GM12873 (cell line): ENCODE data around the gene DPF3.

ENCODE experiments used
- TF ChIP-seq, protein P1 (sequence below): IDR thresholded peaks from 2 replicates; pipeline ENCODE4 v1.5.1; 2012; ENCODE audit warnings: low read depth, mild to moderate bottlenecking, moderate library complexity, low read length, control low read depth; ENCODE audit not compliant: insufficient read depth; ENCODE audit errors: missing control alignments

DPF3 gene

DNA sequence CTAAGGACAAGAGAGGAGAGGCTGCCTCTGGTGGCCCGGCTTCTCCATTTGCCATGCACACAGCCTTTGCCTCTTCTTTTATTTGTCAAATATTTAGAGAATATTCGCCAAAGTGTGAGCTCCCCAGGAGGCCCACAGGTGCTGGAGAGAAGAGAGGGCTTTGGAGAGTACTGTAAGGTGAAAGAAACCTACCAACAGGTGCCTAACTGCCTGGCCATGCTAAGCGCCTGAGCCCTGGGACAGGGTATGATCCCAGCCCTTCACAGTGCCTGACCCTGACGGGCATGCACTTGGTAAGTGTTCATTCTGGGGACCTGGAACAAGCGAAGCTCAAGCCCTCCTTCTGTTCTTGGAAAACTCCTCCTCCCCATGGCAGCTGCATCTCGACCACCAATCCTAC, 106.1 kb downstream of the DPF3 start:
- TF ChIP-seq, protein P1, sequence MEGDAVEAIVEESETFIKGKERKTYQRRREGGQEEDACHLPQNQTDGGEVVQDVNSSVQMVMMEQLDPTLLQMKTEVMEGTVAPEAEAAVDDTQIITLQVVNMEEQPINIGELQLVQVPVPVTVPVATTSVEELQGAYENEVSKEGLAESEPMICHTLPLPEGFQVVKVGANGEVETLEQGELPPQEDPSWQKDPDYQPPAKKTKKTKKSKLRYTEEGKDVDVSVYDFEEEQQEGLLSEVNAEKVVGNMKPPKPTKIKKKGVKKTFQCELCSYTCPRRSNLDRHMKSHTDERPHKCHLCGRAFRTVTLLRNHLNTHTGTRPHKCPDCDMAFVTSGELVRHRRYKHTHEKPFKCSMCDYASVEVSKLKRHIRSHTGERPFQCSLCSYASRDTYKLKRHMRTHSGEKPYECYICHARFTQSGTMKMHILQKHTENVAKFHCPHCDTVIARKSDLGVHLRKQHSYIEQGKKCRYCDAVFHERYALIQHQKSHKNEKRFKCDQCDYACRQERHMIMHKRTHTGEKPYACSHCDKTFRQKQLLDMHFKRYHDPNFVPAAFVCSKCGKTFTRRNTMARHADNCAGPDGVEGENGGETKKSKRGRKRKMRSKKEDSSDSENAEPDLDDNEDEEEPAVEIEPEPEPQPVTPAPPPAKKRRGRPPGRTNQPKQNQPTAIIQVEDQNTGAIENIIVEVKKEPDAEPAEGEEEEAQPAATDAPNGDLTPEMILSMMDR: no peak

DNA sequence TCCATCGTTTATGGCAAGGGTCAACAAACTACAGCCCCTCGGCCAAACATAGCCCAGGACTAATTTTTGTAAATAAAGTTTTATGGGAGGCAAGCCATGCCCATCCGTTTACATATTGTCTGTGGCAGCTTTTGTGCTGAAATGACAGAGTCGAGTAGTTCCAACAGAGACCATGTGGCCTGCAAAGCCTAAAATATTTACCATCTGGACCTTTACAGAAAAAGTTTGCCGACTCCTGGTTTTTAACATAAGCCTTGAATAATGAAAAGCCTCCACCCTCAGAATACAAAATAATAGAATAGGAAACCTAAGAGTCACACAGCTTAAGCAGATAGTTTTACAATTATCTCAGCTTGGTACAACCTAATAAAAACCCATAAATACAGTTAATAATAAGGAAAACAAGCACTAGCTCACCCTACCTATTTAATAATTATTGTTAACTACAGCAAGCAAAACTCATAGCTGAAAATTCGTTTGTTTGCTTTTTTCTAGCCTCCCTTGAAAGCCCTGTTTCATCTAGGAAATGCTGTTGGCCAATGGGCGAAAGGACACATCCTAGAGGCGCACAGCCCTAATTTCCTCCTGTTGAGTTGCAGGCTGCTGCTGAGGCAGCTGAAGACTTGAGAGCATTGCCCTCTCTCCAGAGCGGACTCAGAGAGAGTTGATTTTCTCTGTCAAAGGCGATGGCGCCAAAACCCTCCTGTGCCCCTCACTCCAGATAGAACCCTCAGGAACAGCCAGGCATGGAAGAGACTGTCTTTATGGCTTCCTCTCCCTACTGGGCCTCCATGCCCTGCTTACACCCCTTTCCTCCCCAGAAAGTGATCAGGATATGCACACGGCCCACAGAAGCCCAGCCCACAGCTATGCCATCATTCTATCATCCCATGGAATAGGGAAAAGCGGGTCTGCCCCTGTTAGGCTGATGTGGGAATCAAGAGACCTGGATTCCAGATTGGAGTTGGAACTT, 107.2 kb downstream of the DPF3 start:
- TF ChIP-seq, protein P1: no peak

DNA sequence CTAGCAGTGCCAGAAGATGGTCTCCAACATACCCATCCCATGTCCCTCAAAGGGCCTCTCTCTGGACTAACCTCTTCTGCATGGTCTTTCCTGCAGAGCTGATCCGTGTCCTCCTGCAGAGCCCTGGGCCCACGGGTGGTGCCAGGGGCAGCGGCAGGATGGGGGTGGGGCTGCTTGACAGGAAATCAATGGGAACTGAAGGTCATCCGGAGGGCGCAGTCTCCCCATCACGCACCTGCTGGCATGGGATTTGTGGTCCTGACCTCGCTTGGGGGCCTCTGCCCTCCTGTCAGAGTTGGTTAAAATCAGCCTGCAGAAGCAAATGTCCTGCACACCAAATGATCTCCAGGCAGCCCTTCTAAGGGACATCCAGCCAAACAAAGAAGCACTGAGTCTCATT, 110.2 kb downstream of the DPF3 start:
- TF ChIP-seq, protein P1: no peak

DNA sequence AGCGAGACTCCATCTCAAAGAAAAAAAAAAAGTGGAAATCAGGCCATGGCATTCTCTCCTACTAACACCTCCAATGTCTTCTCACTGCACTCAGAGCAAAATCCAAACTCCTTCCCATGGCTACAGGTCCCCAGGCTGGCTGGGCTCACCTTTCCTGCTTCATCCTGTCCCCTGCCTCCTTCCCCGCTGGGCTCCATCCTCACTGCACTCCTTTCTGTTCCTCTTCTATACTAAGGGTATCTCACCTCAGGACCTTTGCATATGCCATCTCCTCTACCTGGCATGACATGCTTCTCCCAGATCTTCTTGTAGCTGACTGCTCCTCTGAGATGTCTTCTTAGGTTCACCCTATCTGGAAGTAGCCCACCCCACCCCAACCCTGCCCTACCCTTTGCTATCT, 111.1 kb downstream of the DPF3 start:
- TF ChIP-seq, protein P1: no peak

DNA sequence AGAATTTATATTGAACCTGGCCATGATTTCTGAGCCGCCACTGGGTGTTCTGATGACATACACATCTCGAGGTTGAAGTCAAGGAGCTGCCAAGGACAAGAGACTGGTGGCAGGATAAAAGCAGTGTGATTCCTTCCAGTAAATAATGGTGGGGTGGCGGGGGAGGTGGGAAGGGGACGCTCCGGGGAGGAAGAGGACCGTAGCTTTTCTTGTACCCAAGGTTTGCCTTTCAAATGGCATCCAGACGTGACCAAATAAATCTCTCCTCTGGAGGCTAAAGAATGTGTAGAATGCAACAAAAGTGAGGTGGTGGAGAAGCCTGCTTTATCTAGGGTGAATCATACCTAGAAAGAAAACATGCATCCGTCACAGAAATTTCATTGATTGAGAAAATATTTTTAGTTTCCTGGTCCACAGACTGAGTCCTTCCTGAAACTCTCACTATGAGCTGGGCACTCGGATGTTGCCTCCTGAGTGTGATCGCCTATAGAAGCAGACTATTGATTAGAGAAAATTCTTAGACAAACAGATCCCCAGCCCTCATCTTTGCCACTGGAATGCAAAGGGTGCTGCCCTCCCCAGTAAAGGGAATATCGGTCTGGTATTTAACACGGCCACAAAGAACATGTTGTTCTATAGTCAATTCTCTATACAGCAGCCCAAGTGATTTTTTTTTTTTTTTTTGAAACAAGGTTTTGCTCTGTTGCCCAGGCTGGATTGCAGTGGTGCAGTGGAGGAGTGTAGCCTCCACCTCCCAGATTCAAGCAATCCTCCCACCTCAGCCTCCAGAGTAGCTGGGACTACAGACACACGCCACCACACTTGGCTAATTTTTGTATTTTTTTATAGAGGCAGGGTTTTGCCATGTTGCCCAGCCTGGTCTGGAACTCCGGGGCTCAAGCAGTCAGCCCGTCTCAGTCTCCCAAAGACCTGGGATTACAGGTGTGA, 112.1 kb downstream of the DPF3 start:
- TF ChIP-seq, protein P1: no peak

DNA sequence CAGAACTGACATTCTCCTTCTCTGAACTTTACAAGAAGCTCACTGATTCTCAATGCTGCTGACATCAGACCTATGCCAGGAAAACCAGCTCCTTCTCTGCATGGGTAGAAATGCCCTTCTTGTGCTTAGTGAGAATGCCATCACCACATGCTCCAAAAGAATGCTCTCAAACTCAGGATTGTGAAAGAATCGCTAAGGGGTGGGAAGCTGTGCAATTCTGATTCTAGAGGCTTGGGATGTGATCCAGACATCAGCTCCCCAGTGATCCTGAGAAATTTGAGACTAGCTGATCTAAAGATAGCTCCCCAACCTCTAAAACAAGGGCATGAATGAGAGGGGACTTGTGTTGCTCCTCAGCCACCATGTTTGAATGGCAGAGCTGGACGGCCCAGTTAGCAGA, 113.2 kb downstream of the DPF3 start:
- TF ChIP-seq, protein P1: no peak

DNA sequence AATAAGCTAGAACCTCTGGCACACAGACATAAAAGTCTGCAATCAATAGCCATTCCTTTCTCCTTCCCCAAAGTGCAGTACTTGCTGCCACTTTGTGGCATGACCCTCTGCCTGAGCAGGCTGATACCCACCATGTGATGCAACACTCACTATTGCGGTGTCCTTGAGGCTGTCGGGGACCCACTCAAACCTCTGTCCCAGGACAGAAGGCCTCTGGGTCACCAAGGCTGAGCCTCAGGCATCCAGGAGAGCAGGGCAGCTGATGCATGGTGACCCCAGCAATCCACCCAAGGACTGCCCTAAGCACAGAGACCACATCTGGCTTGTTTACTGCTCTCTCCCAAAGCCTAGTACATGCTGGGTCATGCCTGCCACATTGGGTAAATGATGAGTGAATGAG, 114.2 kb downstream of the DPF3 start:
- TF ChIP-seq, protein P1: no peak
